GM18499 (cell line): Measurements from ENCODE around the gene SLC5A6.
"Not testable (repeated sequence)": the region's sequence is repeated elsewhere in the genome, so short reads cannot be mapped to it uniquely, and the experiment has no call there.

Experiments
- ATAC-seq: cut with Tn5 transposase; IDR thresholded peaks from one replicate; pipeline ENCODE4 v1.9.1; 2021; ENCODE audit warnings: moderate number of reproducible peaks; ENCODE audit not compliant: insufficient read depth, unreplicated experiment

SLC5A6 gene

DNA sequence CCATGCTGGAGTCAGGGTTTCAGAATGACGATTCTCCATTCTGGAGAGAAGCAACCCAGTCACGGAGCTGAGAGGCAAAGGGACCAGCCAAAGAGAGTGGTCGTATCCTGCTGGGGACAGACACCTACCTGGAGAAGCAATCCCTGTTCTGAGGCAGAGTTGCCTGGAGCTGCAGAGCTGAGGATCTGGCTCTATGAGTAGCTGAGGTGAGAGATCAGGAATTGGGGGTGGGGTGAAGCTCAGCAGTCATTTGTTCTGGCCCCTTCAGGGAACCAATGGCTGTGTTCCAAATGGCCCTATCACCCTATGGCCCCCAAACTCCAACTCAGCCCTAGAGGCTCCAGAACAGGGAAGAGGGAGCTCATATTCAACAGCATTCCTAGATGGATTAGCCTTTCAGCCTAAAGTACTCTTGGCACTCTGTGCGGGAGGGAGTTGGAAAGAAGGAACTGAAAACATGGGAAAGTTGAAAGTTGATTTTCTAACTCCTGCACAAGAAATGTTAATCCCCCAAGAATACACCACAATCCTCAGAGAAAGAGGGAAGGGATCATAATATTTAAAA is 3.5 kb downstream of the SLC5A6 start:
- ATAC-seq: no peak

DNA sequence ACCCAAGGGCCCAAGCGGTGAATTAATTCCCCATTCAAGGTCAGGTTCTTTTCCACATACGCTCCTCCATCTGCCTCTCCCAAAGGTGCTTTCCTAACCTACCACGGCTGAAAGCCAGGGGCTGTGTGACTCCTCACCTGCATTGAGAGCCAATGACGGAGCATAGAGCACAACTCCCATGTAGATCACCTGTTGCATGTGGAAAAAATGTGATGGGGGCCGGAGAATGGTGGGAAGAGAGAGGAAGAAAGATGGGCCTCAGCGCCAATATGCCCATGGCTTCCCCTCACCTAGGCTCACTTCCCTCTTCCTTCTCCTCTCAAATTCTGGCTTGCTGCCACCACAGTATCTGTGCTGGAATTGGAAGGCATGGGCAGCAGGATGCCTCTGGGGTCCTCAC is 5.7 kb downstream of the SLC5A6 start:
- ATAC-seq: no peak

DNA sequence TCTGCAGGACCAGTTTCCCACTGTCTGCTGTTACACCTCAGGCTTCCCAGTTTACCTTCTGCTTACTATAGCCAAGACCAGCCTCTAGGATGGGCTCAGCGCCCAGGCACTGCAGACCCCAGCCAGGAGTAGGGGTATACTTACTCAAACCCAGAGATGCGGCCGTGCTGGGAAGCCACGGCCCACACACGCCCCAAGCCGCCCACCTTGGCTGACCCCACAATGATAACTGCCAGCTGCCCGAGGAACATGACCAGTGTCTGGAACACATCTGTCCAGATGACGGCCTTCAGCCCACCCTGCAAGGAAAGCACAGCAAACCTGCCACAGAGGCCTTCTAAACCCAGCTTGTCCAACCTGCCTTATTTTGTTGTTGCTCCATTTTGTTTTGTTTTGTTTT is 6.9 kb downstream of the SLC5A6 start:
- ATAC-seq: no peak

DNA sequence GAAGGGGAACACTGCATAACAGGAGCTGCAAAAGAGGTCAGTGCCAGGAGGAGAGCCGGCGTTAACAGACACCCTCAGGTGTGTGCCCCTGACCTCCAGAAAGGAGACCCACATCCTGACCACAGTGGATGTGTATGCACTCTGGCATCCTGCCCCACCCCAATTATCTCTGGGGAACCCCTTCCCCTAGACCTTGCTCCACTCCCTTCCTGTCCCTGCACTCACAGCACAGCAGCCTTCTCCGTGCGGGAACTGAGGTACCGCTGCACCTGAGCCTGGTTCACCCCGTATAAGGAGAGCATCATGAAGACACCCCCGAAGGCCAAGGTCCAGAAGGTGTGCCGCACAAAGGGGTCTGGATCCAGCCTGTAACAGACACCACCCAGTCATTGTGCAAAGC is 7.5 kb downstream of the SLC5A6 start:
- no peak for ATAC-seq

DNA sequence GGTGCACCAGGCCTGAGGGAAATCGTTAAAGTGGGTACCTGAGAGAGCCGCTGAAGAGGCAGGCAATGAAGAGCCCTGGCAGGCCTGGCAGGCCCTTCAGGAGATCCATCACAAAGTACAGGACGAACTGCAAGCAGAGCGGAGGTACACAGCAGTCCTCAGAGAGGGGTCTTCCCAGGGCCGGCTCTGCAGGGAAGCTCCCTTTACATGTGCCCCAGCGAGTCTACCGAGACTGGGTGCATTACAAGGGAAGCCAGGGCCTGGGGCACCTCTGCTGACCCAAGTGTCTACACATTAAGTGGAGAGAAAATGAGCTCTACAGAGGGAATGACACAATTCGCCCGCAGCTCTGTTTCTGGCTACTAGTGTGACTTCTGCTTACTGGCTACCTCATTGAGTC is 8.3 kb downstream of the SLC5A6 start:
- no peak for ATAC-seq

DNA sequence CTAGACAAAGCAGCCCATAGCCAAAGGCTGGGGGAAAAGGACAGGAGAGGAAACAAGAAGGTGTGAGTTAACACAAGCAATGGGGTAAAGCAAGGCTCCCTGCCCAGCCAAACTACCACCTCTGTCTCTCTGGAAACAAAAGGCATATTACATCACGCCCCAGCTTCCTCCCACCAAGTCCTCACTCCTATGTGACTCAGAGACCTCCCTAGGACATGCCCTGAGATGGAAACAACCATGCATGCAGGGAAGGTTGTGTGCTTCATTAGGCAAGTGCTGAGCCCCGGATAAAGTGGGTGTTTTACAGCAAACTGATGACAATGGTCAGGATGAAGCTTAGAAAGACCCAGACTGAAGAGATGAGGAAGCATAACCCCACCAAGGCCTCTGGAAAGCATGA is 9.2 kb downstream of the SLC5A6 start:
- ATAC-seq: no peak

DNA sequence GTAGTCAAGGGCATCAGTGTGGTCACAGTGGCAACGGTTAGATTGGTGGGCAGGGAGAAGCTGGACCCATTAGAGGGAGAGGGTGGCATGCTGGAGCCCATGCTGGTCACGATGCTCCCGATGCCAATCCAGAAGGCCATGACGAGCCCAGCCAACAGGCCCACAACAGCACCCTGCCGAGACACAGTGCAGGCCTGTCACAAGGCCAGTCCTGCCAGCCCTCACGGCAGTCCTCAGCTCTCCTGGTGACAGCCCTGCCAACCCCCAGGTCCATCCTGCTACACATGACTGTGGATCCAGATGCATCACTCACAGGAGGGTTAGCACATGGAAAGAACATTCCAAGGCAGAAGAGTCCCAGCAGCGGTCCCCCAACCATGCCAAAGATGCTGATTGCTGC is 10.4 kb downstream of the SLC5A6 start:
- no peak for ATAC-seq

DNA sequence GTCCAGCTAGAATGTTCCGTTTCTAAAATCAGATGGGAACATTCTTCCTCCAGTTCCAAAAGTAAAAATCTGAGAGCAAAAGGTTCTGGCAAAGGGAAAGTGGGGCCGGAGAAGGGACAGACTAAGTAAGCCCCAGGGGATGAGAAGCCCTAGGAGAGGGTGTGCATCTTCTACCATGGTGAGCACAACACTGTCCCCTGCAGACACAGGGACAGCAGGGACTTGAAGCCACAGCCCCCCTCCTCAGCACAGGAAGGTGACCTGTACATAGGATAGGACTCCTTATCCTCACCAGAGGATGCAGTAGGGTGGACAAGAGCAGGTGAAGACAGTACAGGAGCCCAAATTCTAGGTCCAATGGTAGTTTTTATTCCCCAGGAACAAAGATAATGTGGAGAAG is 12.8 kb downstream of the SLC5A6 start:
- ATAC-seq: no peak

DNA sequence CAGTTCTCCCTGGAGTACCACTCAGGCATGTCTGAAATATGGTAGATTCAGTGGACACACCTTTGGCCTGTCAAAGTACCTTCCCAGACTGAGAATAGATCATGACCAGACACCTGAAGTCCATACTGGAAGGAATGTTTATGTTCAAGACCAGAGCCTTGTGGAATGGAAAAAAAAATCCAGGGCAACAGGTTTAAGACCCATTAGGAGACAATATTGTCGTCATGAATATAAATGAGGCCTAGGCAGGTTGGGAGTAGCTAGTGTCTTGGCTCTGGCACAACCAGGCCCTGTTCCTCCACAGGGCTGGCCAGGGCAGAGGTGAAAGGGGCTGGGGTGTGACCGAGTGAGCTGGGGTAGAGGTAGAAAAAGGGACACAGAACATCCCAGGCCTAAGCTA is 13.4 kb downstream of the SLC5A6 start:
- no peak for ATAC-seq

DNA sequence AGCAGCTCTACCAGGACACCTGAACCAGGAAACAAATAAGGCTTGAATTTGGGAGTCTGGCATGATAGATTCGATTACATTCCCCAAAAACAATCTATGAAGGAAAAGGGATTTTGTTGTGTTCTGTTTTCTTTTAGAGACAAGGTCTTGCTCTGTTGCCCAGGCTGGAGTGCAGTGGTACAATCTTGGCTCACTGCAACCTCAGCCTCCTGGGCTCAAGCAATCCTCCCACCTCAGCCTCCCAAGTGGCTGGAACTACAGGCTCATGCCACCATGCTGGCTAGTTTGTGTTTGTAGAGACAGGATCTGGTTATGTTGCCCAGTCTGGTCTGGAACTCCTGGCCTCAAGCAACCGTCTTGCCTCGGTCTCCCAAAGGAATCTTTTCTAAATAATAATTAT is 14.0 kb downstream of the SLC5A6 start:
- not testable (repeated sequence) for ATAC-seq

DNA sequence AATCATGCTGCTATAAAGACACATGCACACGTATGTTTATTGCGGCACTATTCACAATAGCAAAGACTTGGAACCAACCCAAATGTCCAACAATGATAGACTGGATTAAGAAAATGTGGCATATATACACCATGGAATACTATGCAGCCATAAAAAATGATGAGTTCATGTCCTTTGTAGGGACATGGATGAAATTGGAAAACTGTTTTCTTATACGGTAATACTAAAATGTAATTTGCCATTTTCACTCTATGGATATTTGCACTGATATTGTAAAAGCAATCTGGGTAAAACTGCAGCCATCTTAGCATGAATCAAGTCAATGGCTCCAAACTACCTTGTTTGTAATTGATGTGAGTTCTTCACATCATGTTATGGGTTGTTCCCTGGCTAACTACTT is 16.3 kb downstream of the SLC5A6 start:
- ATAC-seq: not testable (repeated sequence)

DNA sequence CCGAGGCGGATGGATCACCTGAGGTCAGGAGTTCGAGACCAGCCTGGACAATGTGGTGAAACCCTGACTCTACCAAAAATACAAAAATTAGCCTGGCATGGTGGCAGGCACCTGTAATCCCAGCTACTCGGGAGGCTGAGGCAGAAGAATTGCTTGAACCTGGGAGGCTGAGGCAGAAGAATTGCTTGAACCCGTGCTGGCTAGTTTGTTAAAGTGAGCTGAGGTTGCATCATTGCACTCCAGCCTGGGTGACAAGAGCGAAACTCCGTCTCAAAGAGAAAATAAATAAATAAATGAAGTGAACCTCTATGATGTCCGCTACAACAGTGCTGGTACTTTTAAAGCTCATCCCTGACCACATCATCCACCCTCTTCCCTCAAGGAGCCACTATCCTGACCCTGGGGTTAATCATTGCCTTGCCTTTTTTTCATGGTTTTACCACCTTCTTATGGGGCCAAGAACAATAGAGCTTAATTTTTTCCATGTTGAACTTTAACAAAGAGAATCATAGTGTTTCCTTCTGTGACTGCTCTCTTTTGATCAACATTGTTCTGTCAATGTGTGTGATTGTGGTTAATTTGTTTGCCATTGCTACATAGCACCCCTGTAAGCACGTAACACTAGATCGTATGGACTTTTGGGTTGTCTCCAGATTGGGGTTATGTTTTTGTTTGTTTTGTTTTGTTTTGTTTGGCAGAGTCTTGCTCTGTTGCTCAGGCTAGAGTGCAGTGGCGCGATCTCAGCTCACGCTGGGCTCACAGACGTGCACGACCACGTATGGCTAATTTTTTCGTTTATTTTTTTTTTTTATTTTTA is 17.3 kb downstream of the SLC5A6 start:
- no peak for ATAC-seq

DNA sequence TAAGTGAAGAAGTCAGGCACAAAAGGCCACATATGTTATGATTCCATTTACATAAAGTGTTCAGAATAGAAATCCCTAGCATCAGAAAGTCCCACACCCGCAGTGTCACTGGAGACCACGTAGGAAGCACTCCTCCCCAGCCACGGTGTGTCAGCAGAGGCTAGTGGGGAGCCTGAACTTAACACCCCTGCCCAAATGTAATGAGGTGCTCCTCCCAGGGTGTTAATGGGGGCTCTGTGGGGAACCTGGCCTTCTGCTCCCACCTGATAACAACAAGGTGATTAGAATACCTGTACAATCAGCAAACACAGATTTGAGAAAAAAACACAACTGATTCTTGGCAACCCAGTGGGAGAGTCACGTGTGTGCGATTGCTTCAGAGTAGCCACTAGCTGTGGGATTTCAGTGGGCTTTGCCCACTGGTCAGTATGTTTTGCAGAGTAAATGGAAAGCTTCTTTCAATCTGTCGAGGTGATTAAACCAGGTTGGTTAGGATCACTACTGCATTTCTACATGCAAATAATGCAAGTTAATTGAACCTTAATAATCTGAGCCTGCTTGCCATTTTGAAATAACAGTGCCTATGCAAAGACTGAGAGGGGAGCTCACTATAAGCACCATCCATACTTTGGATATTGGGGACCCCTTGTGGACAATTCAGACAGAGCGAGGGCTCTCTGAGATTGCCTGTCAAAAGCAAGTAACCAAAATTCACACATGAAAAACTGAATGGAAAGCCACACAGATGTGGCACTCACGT is 20.8 kb downstream of the SLC5A6 start:
- no peak for ATAC-seq

DNA sequence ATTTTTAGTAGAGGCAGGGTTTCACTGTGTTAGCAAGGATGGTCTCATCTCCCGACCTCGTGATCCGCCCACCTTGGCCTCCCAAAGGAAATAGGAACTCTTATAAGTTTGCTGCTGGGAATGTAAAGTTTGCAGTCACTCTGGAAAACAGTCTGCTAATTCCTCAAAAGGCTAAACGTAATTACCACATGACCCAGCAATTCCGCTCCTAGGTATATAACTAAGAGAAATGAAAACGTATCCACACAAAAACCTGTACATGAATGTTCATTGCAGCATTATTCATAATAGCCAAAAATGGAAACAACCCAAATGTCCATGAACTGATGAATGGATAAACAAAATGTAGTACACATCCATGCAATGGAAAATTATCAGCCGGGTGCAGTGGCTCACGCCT is 22.1 kb downstream of the SLC5A6 start:
- ATAC-seq: no peak

DNA sequence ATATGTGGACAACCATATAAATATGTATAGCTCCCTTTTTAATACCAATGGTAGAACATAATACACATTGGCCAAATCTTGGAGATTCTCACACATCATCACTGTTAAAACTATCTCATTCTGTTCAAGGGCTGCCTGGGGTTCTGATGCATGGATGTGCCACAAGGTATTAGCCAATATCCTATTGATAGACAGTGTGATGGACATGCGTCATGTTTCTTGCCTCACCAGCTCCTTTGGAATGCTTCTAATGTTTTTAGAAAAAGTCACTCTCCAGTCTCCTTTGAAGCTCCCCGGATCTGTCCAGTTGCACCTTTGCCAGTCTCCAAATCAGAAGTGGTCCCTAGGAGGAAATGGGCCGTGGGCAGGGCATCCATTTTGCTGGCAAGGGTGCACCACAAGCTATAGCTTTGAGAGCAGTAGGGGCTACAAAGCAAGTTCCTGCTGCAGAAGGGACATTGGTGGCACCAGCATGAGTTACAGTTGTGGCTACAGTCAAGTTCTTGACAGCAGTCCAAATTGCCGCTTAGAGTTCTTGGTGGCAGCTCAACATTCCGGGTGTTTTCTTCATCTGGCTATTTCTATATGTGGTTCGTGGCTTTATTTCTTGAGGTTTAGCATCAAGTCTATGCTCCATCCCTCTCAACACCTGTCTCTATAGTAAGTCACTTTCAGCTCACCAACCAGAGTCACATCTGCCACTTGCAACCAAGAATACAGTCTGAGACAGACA is 25.3 kb downstream of the SLC5A6 start:
- ATAC-seq: no peak

DNA sequence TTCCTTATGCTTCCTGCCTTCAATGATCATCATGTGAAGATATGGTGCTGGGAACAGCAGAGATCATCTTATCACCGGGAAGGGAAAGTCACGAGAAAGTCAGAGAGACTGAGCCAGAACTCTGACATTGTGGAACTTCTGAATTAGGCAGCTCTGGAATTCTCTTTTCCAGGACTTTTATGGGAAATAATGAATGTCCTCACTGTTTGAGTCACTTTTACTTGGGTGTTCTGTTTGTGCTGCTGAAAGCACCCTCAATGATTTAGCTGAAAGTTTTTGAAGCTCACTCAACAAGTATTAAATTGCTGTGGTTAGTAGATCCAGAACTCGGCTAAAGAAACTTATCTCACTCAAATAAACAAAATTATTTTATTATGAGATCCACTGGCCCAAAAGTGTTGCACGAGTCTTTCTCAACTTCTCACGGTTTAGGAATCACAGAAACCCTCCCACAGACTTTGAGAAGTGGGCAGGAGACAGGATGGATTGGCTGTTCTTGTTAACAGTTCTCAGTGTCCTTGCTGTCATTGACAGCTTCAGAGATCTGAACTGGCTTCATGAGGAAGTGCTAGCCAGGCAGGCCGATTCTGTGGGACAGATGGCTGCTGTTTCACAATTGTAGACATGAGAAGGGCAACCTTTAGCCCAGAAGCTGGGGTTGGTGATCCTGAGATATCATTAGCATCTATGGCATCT is 26.6 kb downstream of the SLC5A6 start:
- ATAC-seq: no peak

DNA sequence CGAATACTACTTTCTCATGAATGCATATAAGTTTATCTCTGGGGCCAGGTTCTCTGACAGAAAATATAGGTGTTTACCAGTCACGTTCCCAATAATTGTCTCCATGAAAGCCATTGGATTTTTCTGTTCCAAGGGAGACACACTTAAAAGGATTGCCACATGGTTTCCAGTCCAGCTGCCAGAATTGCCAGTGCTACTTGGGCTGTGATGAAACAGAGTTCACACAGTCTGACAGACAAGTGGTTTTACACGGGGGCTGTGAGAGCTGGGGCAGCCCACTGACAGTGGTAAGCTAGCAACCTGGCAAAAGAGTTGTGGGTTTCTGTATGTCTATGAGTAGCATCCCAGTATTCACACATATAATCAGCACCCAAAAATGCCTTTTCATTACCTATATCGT is 28.0 kb downstream of the SLC5A6 start:
- ATAC-seq: no peak

DNA sequence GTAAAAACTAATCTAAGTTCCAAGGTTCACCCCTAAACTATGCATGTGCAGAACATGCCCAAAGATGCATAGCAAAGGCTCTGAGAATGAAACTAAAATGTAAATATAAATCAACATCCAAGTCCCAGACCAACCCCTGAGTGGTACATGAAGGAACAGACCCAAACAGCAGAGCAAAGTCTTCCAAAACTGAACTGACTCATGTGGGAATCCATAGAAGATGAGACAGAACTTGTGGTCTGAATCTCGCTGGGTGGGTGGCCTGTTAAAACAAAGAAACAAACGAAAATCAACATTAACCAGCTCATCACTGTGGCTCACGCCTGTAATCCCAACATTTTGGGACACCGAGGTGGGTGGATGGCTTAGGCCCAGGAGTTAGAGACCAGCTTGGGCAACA is 29.7 kb downstream of the SLC5A6 start:
- ATAC-seq: no peak

DNA sequence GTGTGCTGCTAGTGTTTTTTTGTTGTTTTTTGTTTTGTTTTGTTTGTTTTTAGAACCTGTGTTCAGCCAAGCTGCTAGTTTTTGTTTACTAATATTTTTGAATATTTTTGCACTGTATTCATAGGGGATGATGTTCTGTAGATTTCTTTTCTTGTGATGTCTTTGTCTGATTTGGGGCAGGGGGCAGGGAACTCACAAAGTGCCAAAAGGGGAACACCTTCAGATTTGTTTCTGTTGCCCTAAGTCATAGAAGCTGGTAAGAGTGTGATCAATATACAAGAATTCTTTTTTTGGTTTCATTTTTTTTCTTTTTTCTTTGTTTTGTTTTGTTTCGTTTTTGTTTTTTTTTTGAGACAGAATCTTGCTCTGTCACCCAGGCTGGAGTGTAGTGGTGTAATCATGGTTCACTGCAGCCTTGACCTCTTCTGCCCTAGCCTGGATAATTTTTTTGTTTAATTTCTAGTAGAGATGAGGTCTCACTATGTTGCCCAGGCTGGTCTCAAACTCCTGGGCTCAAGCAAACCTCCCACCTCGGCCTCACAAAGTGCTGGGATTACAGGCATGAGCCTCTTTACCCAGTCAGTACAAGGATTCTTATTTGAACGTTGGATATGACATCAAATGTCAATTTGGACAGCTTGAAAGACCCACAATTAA is 32.6 kb downstream of the SLC5A6 start:
- no peak for ATAC-seq

DNA sequence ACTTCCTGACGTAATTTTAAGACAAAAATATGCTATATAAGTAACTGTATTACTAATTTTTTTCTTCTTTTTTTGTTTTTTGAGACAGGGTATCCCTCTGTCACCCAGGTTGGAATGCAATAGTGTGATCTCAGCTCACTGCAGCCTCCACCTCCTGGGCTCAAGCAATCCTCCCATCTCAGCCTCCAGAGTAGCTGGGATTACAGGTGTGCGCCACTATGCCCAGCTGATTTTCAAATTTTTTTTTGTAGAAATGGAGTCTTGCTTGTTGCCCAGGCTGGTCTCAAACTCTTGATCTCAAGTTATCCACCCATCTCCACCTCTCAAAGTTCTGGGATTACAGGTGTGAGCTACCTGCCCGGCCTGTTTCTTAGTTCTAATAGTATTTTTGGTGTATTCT is 33.6 kb downstream of the SLC5A6 start:
- ATAC-seq: no peak
